Prostate gland (tissue), 2 donors: ENCODE results near the gene SCGB1C2. TPM values are rescaled to one million over a fixed set of nuclear protein-coding genes. Genes with fewer than 3 reads are reported as not detected.

ENCODE experiments used
- DNase-seq: peaks from one replicate; pipeline ENCODE4 v3.0.0-alpha.2; 2019; ENCODE audit warnings: low spot score
- H3K27ac ChIP-seq, 2 donors: fragments of 200-600 bp; sonication (generic); 2 replicates each; pipeline ENCODE4 v1.5.1; 2017 to 2019
- H3K27me3 ChIP-seq: fragments of 200-600 bp; sonication (generic); replicated peaks from 2 replicates; pipeline ENCODE4 v1.5.1; 2019; ENCODE audit not compliant: insufficient read depth
- H3K36me3 ChIP-seq, 2 donors: fragments of 200-600 bp; sonication (generic); 1 replicate in 1 of 2; 2 replicates in 1 of 2; pipeline versions ENCODE4 v1.5.1 to v1.8.1; 2017 to 2019
- H3K4me1 ChIP-seq: fragments of 200-600 bp; sonication (generic); replicated peaks from 2 replicates; pipeline ENCODE4 v1.5.1; 2019
- H3K4me3 ChIP-seq, 2 donors: fragments of 200-600 bp; sonication (generic); 2 replicates each; pipeline ENCODE4 v1.5.1; 2017 to 2019
- H3K9me3 ChIP-seq: fragments of 200-600 bp; sonication (generic); 2 replicates; pipeline ENCODE4 v1.5.1; 2017
- POLR2A ChIP-seq: fragments of 450-650 bp; IDR thresholded peaks from one replicate; pipeline ENCODE4 v1.6.1; 2016; ENCODE audit warnings: antibody characterized with exemption, mild to moderate bottlenecking
- POLR2AphosphoS5 ChIP-seq: sonication (generic); formaldehyde crosslinking; IDR thresholded peaks from one replicate; pipeline ENCODE4 v1.6.1; 2017; ENCODE audit warnings: antibody characterized with exemption
- WGBS: methylation state at CpG from one replicate; pipeline ENCODE4 v1.1.5; 2018; 5-methylcytosine and 5-hydroxymethylcytosine counted together
- intact Hi-C: fragments of 100-400 bp; cut with DNase I; formaldehyde crosslinking; loops from one replicate; pipeline ENCODE4 v1.14.2; 2022
- total RNA-seq, 2 donors: library from RNA; depleted of rRNA; stranded (reverse); fragments of >200 nt; gene quantifications; one replicate each; pipeline ENCODE4 v1.1.0, GENCODE V29; 2016
- TF ChIP-seq, protein P1 (sequence below), 4 experiments: fragments of 200-600 bp in 2 of 4; fragments of 450-650 bp in 2 of 4; sonication (generic) in 2 of 4; IDR thresholded peaks; 1 replicate in 3 of 4; 2 replicates in 1 of 4; pipeline ENCODE4 v1.5.1; 2016 to 2019; ENCODE audit warnings: antibody characterized with exemption in 4 of 4, mild to moderate bottlenecking in 2 of 4, moderate library complexity in 2 of 4

SCGB1C2 gene
- total RNA-seq, 2 donors from 2014 or later: not detected

DNA sequence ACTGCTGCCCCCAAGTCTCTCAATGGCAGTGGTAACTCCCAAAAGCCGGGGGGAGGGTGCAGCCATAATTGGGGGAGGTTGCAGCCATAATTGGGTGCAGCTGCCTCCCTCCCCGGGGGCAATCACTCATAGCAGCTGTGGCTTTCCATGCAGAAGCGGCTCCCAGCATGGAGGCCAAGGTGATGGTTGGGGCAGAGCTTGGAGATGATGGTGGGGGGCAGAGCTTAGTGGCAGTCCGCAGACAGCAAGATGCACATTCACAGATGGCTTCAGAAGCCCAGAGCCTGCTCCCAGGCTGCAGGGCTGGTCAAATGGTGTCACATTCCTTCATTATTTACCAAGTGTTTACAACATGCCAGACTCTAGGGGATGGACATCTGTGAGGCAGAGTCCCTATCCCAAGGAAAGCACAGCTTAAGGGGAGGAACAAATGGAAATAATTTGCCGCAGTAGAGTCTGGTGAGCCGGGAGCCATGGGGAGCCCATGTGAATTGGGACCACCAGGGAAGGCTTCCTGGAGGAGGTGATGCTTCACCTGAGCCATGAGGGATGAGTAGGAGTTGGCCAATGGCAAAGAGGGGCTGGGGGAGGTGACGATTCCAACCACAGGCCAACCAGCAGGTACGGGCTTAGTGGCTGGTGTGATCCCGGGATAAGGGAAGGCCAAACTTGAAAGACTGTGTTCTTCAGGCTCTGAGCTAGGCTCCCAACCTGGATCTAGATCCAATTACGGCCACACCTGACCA lies 36.0 kb downstream of the SCGB1C2 start:
- no peak overlapping the region for H3K4me3 ChIP-seq
- DNase-seq: no peak
- TF ChIP-seq POLR2AphosphoS5 (no peak), POLR2A (no peak)
- TF ChIP-seq, protein P1, sequence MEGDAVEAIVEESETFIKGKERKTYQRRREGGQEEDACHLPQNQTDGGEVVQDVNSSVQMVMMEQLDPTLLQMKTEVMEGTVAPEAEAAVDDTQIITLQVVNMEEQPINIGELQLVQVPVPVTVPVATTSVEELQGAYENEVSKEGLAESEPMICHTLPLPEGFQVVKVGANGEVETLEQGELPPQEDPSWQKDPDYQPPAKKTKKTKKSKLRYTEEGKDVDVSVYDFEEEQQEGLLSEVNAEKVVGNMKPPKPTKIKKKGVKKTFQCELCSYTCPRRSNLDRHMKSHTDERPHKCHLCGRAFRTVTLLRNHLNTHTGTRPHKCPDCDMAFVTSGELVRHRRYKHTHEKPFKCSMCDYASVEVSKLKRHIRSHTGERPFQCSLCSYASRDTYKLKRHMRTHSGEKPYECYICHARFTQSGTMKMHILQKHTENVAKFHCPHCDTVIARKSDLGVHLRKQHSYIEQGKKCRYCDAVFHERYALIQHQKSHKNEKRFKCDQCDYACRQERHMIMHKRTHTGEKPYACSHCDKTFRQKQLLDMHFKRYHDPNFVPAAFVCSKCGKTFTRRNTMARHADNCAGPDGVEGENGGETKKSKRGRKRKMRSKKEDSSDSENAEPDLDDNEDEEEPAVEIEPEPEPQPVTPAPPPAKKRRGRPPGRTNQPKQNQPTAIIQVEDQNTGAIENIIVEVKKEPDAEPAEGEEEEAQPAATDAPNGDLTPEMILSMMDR (IDR thresholded peaks at IDR 0.05): no peak
- H3K27ac ChIP-seq: no peak overlapping the region
- H3K4me1 ChIP-seq: no peaks in the 10 kb centered on the region
- no peaks in the 10 kb centered on the region for H3K9me3 ChIP-seq
- WGBS: 85% methylated on average over 9 of the region's 10 CpGs
- intact Hi-C loops: no loop called here
- H3K36me3 ChIP-seq: no peaks in the 10 kb centered on the region
- no peaks in the 10 kb centered on the region for H3K27me3 ChIP-seq

DNA sequence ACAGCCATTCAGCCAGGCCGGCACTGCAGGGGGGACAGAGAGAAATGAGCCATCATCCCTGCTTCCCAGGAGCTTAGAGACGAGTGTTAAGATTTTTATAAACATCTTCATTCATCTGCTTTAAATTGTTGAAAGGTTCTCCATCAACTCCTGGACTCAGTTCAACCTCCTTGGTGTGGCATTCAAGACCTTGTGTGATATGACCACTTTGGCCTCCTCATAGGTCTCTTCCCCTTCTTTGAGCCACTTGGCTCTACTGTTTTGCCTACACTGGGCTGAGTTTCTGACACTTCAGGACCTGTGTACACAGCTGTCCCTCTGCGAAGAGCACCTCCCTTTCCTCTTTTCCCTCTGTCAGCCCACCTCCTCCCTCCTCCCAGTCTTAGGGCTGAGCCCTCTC lies 39.8 kb downstream of the SCGB1C2 start:
- Histone ChIP-seq H3K27ac (no peak overlapping the region), H3K27me3 (no peaks in the 10 kb centered on the region), H3K4me3 (no peak overlapping the region), H3K9me3 (no peaks in the 10 kb centered on the region), H3K36me3 (no peaks in the 10 kb centered on the region), H3K4me1 (peaks cover 4% of the 10 kb centered on the region)
- intact Hi-C loops: no loop called here
- no peak for DNase-seq
- 92% methylated on average over 3 of the region's 3 CpGs for WGBS
- no peak for TF ChIP-seq POLR2A
- TF ChIP-seq, protein P1 (IDR thresholded peaks at IDR 0.05): no peak
- no peak for TF ChIP-seq POLR2AphosphoS5

DNA sequence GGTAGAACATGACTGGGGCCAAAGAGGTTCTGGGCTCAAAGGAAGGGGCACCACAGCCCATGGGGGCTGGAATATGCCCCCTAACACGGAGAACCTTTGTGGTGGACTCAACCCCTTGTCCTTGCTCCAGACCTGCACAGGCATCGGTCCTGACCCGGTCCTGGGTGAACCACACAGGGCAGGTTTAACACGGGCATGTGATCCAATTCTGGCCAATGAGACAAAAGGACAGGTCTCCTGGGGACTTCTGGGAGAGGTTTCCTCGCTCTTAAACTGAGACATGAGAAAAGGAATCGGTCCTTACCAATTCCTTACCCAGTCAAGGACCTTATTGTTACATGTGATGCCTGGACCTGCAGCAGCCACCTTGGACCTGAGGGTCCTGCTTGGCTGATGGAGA lies 40.4 kb downstream of the SCGB1C2 start:
- Histone ChIP-seq H3K27me3 (no peaks in the 10 kb centered on the region), H3K4me1 (peaks cover 4% of the 10 kb centered on the region), H3K9me3 (no peaks in the 10 kb centered on the region), H3K27ac (no peak overlapping the region), H3K4me3 (no peak overlapping the region), H3K36me3 (no peaks in the 10 kb centered on the region)
- TF ChIP-seq POLR2A (no peak), POLR2AphosphoS5 (no peak)
- TF ChIP-seq, protein P1 (IDR thresholded peaks at IDR 0.05): no peak
- DNase-seq: no peak
- intact Hi-C loops: no loop called here
- WGBS: 85% methylated on average over 6 of the region's 6 CpGs

DNA sequence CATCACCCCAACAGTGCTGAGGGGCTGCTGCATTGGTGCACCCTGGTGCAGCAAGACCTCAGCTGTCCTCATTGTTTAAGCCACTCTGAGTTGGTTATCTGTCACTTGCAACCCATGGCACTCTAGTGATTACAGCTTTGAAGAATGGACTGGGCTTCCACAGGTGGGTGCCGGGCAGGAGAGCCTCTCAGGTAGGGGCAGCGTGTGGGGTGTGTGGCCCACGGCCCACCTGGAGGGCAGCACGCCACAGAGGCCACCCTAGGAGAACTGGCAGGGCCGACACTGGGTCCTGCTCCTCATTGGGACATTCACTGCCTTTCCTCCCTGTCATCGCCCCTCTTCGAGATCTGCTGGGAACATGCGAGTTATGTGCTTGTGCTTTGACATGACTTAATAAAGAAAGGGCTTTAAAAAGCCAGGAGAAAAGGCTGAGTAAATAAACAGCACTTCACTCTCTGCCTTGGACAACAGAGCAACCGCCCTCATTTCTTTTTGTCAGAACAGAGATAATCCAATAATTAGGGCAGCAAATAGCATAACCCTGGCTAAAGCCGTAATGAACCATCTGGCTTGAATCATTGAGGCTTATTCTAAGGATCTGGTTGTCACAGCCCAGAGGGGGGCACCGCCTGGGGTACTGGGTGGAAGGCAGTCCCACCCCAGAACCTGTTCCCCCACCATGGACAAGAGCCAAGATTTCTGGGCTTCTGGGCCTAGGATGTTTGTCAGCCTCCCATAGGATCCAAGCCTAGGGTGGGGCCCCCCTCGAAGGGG lies 41.1 kb downstream of the SCGB1C2 start:
- TF ChIP-seq, protein P1 (IDR thresholded peaks at IDR 0.05): no peak
- TF ChIP-seq POLR2A (no peak), POLR2AphosphoS5 (no peak)
- WGBS: 73% methylated on average over 11 of the region's 12 CpGs
- H3K36me3 ChIP-seq: no peaks in the 10 kb centered on the region
- no peaks in the 10 kb centered on the region for H3K9me3 ChIP-seq
- no peak overlapping the region for H3K27ac ChIP-seq
- no peak for DNase-seq
- H3K27me3 ChIP-seq: no peaks in the 10 kb centered on the region
- H3K4me1 ChIP-seq: peaks cover 4% of the 10 kb centered on the region
- H3K4me3 ChIP-seq: no peak overlapping the region
- intact Hi-C loops: no loop called here
